GM21723 (cell line): Measurements from ENCODE around the gene GTPBP6.
A peak's percentile ranks its signal among the peaks of the same experiment; 100 is the strongest.
"Not testable (repeated sequence)": the region's sequence is repeated elsewhere in the genome, so short reads cannot be mapped to it uniquely, and the experiment has no call there.

ENCODE experiments used
- ATAC-seq: cut with Tn5 transposase; IDR thresholded peaks from one replicate; pipeline ENCODE4 v1.9.1; 2021; ENCODE audit warnings: mild to moderate bottlenecking, moderate library complexity; ENCODE audit not compliant: unreplicated experiment

The GTPBP6 gene

GRCh38 chrX:295136-295535 lies 23.5 kb downstream of the GTPBP6 start:
- no peak for ATAC-seq

- no peak for ATAC-seq
These were observed 25.4 kb downstream of the GTPBP6 start for GRCh38 chrX:292900-293897.

- no peak for ATAC-seq
These were observed 27.1 kb downstream of the GTPBP6 start for GRCh38 chrX:291411-291901.

GRCh38 chrX:290476-291166 lies 28.0 kb downstream of the GTPBP6 start:
- ATAC-seq, result no peak

GRCh38 chrX:288561-288991 lies 30.0 kb downstream of the GTPBP6 start:
- ATAC-seq, result no peak

GRCh38 chrX:287670-288069 lies 30.9 kb downstream of the GTPBP6 start:
- no peak for ATAC-seq

GRCh38 chrX:285076-285677 lies 33.4 kb downstream of the GTPBP6 start:
- no peak for ATAC-seq

GRCh38 chrX:283115-283845 lies 35.3 kb downstream of the GTPBP6 start:
- peak; percentile 99 for ATAC-seq

- ATAC-seq, result not testable (repeated sequence)
These were observed 36.5 kb downstream of the GTPBP6 start for GRCh38 chrX:282000-282681.

GRCh38 chrX:281166-281999 lies 37.2 kb downstream of the GTPBP6 start, which contains the start of gene PLCXD1:
Gene PLCXD1 (plus strand): TSS chrX:281381. CDS start chrX:284188, 2,807 bp downstream.
- no peak for ATAC-seq

- not testable (repeated sequence) for ATAC-seq
These were observed 37.9 kb downstream of the GTPBP6 start for GRCh38 chrX:280722-281121.

GRCh38 chrX:279757-280604 lies 38.6 kb downstream of the GTPBP6 start:
- not testable (repeated sequence) for ATAC-seq

- ATAC-seq, result peak; percentile 45
These were observed 41.9 kb downstream of the GTPBP6 start for GRCh38 chrX:276581-277201.

- ATAC-seq, result peak; percentile 87
These were observed 42.5 kb downstream of the GTPBP6 start for GRCh38 chrX:275967-276580.

- ATAC-seq, result peak; percentile 29
These were observed 43.1 kb downstream of the GTPBP6 start for GRCh38 chrX:275476-275966.

GRCh38 chrX:274904-275475 lies 43.6 kb downstream of the GTPBP6 start:
- ATAC-seq, result no peak
